GM12872 (cell line): ENCODE data around the gene NF1.
A peak's percentile ranks its signal among the peaks of the same experiment; 100 is the strongest.

Experiments used
- CTCF ChIP-seq: IDR thresholded peaks from 3 replicates; pipeline ENCODE4 v1.5.1; 2011; ENCODE audit warnings: low read depth, mild to moderate bottlenecking, low read length, moderate library complexity; ENCODE audit not compliant: insufficient read depth

NF1 gene

GRCh38 chr17:31413874-31414549, 319.2 kb downstream of the NF1 start:
- TF ChIP-seq CTCF, result no peak

DNA sequence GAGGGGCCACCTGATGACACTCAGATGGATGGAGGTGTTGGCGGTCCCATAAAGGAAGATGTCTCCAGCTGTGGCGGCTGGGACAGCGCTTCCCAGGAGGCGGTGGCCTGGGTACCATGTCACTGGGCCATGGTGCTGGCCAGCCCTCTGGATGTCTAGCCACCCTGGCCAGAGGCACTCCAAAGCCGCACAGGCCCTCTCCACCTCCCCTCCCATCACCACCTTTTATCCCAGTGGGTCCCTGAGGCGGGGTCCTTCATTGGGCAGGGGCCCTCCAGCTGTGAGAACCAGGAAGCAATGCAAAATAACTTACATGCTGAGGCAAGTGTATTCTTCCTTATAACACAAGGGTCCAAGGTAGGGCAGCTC, 319.8 kb downstream of the NF1 start:
- no peak for TF ChIP-seq CTCF

- 0 out of 3 replicates have a peak, but pooled peaks have one; percentile 5 for TF ChIP-seq CTCF
Measured at GRCh38 chr17:31415004-31415454, 320.3 kb downstream of the NF1 start.

DNA sequence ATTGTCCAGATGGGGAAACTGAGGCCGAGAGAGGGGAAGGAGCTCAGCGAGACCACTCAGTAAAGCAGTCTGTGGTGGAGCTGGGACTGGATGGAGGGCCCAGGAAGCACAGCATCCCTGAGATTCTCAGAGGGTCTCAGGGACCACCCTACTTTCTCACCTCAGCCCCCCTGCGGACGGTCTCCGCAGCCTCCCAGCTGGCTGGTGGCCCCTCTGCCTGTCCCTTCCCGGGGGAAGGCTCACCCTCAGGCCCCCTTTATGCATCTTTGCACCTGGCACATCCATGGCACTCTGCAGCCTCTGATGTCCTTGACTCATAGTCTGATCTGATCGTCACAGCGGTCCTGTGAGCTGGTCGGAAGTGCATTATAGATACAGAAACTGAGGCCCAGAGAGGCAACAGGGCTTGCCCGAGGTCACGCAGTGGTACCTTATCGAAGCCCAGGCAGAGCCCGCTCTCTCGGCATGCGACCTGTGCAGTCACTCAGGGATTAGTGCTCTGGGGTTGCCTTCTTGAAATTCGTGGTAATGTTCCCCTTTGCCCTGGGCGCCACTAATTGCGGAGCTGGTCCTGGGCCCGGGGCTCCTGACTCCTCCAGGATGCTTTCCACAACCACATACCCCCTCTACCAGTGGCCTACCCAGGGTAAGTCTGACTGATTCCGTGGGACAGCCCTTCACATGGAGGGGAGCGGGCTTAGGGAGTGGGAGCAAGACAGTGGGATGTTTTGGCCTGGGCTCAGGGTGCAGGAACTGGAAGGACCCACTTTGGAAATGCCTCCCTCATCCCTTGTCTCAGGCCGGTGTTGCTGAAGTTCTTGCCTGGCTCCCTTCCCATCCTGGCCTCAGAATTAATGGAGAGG, 321.1 kb downstream of the NF1 start:
- no peak for TF ChIP-seq CTCF

DNA sequence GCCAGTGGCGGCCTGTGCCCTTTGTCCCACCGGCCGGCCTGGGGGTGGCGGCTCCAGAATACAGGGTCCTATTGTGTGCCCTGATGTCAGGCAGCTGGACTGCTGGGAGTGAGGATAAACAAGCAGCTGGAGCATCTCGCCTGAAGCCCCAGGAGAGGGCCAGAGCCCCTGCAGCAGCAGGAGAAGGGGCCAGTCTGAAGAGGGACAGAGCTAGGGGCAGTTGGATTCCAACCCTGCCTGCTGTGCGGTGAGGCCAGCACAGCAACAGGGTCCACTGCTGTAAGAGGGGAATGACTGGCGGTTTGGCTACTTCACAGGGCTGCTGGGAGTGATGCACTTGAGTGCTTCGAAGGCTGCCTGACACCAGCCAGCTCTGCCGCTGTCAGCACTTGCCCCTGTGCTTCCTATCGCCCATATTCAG, 321.7 kb downstream of the NF1 start:
- no peak for TF ChIP-seq CTCF

- no peak for TF ChIP-seq CTCF
Measured at GRCh38 chr17:31417051-31417792, 322.4 kb downstream of the NF1 start.

DNA sequence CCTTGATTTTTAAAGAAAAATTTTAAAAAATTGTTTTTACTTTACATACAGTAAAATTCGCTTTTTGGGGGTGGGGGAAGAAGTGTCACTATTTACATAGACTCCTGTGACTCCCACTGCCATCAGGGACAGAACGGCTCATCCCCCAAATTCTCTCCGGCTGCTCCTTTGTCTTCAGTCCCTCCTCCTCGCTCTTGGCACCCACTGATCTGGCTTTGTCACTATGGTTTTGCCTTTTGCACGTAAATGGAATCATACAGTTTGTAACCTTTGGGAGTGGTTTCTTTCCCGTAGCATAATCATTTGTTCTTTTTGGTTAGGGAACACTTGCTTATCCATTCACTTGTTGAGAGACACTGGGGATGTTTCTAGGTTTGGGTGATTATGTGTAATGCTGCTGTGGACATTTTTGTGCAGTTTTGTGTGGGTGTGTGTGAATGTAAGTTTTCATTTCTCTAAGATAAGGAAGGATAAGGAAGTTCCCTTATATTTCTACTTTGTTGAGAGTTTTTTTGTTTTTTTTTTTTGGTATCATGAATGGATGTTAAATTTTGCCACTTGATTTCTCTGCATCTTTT, 324.1 kb downstream of the NF1 start:
- no peak for TF ChIP-seq CTCF
